ENCODE results near the gene NUP62CL.
"Not testable (repeated sequence)": the region's sequence is repeated elsewhere in the genome, so short reads cannot be mapped to it uniquely, and the experiment has no call there.

Gene NUP62CL

GRCh38 chrX:107155621-107156430 is 50.4 kb downstream of the NUP62CL start:
- not testable (repeated sequence) for H3K79me1 ChIP-seq (ENCODE audit: low read length)

DNA sequence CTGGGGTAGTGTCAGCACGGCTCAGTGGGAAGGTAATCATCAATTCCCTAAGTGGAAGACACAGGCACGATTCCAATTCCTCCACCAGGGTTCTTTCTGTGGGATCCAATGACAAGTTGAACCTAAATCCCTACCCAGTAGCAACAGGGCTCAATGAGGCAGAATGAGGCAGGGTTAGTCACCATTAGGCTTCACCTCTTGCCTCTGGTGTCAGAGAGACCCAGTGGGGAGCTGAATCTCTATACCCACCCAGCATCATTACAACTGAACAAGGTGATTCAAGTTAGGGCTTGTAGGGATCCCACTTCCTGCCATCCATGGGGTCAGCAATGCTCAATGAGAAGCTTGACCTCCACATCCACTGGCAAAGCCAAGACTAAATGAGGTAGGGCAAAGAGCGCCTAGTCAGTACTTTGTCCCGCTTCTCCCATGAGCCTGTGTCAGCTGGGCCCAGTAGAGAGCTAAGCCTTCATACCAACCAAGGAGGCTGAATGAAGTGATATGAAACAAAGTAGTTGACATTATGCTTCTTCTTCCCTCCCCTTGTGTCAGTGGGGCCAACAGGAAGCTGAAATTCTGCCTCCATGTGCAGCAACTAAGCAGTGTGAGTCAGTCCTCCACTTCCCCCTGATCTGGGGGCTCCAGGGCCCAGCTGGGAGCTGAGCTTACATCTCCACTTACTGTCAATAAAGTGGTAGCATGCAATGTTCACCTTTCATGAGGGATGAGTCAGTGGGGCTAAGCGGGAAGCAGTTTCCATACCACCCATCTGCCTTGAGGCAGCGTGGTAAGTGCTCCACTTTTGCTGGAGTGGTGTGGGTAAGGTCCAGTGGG is 51.2 kb downstream of the NUP62CL start:
- no peaks in the 10 kb centered on the region for H3K4me1 ChIP-seq (ENCODE audit: control insufficient read depth, low read depth, low read length)
- no peak overlapping the region for H3K4me2 ChIP-seq (ENCODE audit: low read length)
- no peak overlapping the region for H3K4me3 ChIP-seq (ENCODE audit: low read length)
- H3K27ac ChIP-seq (ENCODE audit: low read depth, low read length) = no peak overlapping the region
- no peaks in the 10 kb centered on the region for H3K79me1 ChIP-seq (ENCODE audit: low read length)
- peak; percentile 6 for DNase-seq
- peak overlapping the region; percentile 25 for H3K56ac ChIP-seq (ENCODE audit: low read length)
- no peak overlapping the region for H3K4ac ChIP-seq (ENCODE audit: low read depth, low read length)
- H2BK15ac ChIP-seq (replicated peaks; ENCODE audit: low read depth) = no peak overlapping the region
- WGBS (ENCODE audit: extremely low coverage, insufficient coverage, low lambda C conversion rate) = no CpG with 5 or more reads among the region's 6 CpGs
- no peak overlapping the region for H2BK120ac ChIP-seq (ENCODE audit: low read depth, low read length)
- H3K9ac ChIP-seq (ENCODE audit: low read length) = no peak overlapping the region
- no peaks in the 10 kb centered on the region for H3K27me3 ChIP-seq (ENCODE audit: insufficient read depth, low read length, poor library complexity)
- H3K23ac ChIP-seq (ENCODE audit: low read length) = no peak overlapping the region
- no peaks in the 10 kb centered on the region for H3K79me2 ChIP-seq (ENCODE audit: control insufficient read depth, insufficient read depth, low read length)
- no peak overlapping the region for H3K18ac ChIP-seq (ENCODE audit: low read length)
- H2AK5ac ChIP-seq (ENCODE audit: low read length) = no peak overlapping the region
- H4K5ac ChIP-seq (ENCODE audit: low read length) = no peak overlapping the region
- H3K36me3 ChIP-seq (ENCODE audit: control insufficient read depth, insufficient read depth, low read length) = no peaks in the 10 kb centered on the region
- H2BK5ac ChIP-seq (ENCODE audit: low read length) = no peak overlapping the region
- no peak overlapping the region for H4K8ac ChIP-seq (ENCODE audit: low read depth, low read length)

More at GRCh38 chrX:107155621-107156430, 50.4 kb downstream of the NUP62CL start:
- H4K5ac ChIP-seq (ENCODE audit: low read length); H3K79me2 ChIP-seq (ENCODE audit: control insufficient read depth, insufficient read depth, low read length); H3K4ac ChIP-seq (ENCODE audit: low read depth, low read length); H3K18ac ChIP-seq (ENCODE audit: low read length); H3K4me2 ChIP-seq (ENCODE audit: low read length); H3K27ac ChIP-seq (ENCODE audit: low read depth, low read length); H3K9ac ChIP-seq (ENCODE audit: low read length); H3K27me3 ChIP-seq (ENCODE audit: insufficient read depth, low read length, poor library complexity); H3K36me3 ChIP-seq (ENCODE audit: control insufficient read depth, insufficient read depth, low read length); DNase-seq; H4K8ac ChIP-seq (ENCODE audit: low read depth, low read length); H3K4me1 ChIP-seq (ENCODE audit: control insufficient read depth, low read depth, low read length); H3K23ac ChIP-seq (ENCODE audit: low read length); H2AK5ac ChIP-seq (ENCODE audit: low read length); H2BK15ac ChIP-seq (replicated peaks; ENCODE audit: low read depth); H2BK5ac ChIP-seq (ENCODE audit: low read length); H3K4me3 ChIP-seq (ENCODE audit: low read length); H2BK120ac ChIP-seq (ENCODE audit: low read depth, low read length): not testable (repeated sequence)
- H3K56ac ChIP-seq (ENCODE audit: low read length) = peak overlapping the region; percentile 25
- WGBS (ENCODE audit: extremely low coverage, insufficient coverage, low lambda C conversion rate) = no CpG with 5 or more reads among the region's 32 CpGs

DNA sequence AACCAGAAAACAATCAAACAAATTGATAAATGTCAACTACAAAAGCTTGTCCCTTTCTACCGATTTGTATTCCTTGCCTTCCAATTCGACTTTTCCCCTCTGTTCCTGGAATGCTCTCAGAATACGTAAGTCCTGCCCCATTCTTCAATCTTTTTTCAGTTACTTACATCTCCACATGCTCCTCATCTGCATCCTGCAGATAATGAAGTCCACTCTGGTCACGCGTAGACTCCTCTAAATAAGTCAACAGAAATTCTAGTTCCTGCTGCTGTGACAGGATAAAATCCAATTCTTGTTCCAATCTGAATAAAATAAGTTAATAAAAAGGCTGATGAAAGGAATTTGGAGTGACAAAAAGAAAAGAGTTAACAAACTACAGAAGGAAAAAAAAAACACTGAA is 53.2 kb downstream of the NUP62CL start:
- no peak overlapping the region for H3K4me3 ChIP-seq (ENCODE audit: low read length)
- H3K18ac ChIP-seq (ENCODE audit: low read length) = no peak overlapping the region
- no peaks in the 10 kb centered on the region for H3K79me2 ChIP-seq (ENCODE audit: control insufficient read depth, insufficient read depth, low read length)
- no peak overlapping the region for H3K4ac ChIP-seq (ENCODE audit: low read depth, low read length)
- no peak overlapping the region for H3K23ac ChIP-seq (ENCODE audit: low read length)
- no peak for DNase-seq
- WGBS (ENCODE audit: extremely low coverage, insufficient coverage, low lambda C conversion rate) = no CpG with 5 or more reads among the region's 5 CpGs
- H3K4me1 ChIP-seq (ENCODE audit: control insufficient read depth, low read depth, low read length) = no peaks in the 10 kb centered on the region
- H2AK5ac ChIP-seq (ENCODE audit: low read length) = no peak overlapping the region
- H3K4me2 ChIP-seq (ENCODE audit: low read length) = no peak overlapping the region
- H3K79me1 ChIP-seq (ENCODE audit: low read length) = no peaks in the 10 kb centered on the region
- no peak overlapping the region for H2BK15ac ChIP-seq (replicated peaks; ENCODE audit: low read depth)
- H3K27me3 ChIP-seq (ENCODE audit: insufficient read depth, low read length, poor library complexity) = no peaks in the 10 kb centered on the region
- H3K56ac ChIP-seq (ENCODE audit: low read length) = no peak overlapping the region
- H2BK120ac ChIP-seq (ENCODE audit: low read depth, low read length) = no peak overlapping the region
- H4K5ac ChIP-seq (ENCODE audit: low read length) = no peak overlapping the region
- no peak overlapping the region for H3K9ac ChIP-seq (ENCODE audit: low read length)
- no peak overlapping the region for H2BK5ac ChIP-seq (ENCODE audit: low read length)
- no peak overlapping the region for H4K8ac ChIP-seq (ENCODE audit: low read depth, low read length)
- no peak overlapping the region for H3K27ac ChIP-seq (ENCODE audit: low read depth, low read length)
- no peaks in the 10 kb centered on the region for H3K36me3 ChIP-seq (ENCODE audit: control insufficient read depth, insufficient read depth, low read length)

- H3K56ac ChIP-seq (ENCODE audit: low read length) = no peak overlapping the region
- H3K4me3 ChIP-seq (ENCODE audit: low read length) = no peak overlapping the region
- H3K18ac ChIP-seq (ENCODE audit: low read length) = no peak overlapping the region
- DNase-seq = no peak
- H4K5ac ChIP-seq (ENCODE audit: low read length) = no peak overlapping the region
- no peak overlapping the region for H3K27ac ChIP-seq (ENCODE audit: low read depth, low read length)
- no peaks in the 10 kb centered on the region for H3K27me3 ChIP-seq (ENCODE audit: insufficient read depth, low read length, poor library complexity)
- no peaks in the 10 kb centered on the region for H3K79me2 ChIP-seq (ENCODE audit: control insufficient read depth, insufficient read depth, low read length)
- H3K4ac ChIP-seq (ENCODE audit: low read depth, low read length) = no peak overlapping the region
- H3K4me1 ChIP-seq (ENCODE audit: control insufficient read depth, low read depth, low read length) = no peaks in the 10 kb centered on the region
- H2BK15ac ChIP-seq (replicated peaks; ENCODE audit: low read depth) = no peak overlapping the region
- no peak overlapping the region for H2BK120ac ChIP-seq (ENCODE audit: low read depth, low read length)
- no peaks in the 10 kb centered on the region for H3K36me3 ChIP-seq (ENCODE audit: control insufficient read depth, insufficient read depth, low read length)
- no peak overlapping the region for H3K9ac ChIP-seq (ENCODE audit: low read length)
- no peak overlapping the region for H2AK5ac ChIP-seq (ENCODE audit: low read length)
- no peak overlapping the region for H3K4me2 ChIP-seq (ENCODE audit: low read length)
- no peak overlapping the region for H3K23ac ChIP-seq (ENCODE audit: low read length)
- H4K8ac ChIP-seq (ENCODE audit: low read depth, low read length) = no peak overlapping the region
- H3K79me1 ChIP-seq (ENCODE audit: low read length) = no peaks in the 10 kb centered on the region
- H2BK5ac ChIP-seq (ENCODE audit: low read length) = no peak overlapping the region
Observed at GRCh38 chrX:107146670-107147069, 59.6 kb downstream of the NUP62CL start.

DNA sequence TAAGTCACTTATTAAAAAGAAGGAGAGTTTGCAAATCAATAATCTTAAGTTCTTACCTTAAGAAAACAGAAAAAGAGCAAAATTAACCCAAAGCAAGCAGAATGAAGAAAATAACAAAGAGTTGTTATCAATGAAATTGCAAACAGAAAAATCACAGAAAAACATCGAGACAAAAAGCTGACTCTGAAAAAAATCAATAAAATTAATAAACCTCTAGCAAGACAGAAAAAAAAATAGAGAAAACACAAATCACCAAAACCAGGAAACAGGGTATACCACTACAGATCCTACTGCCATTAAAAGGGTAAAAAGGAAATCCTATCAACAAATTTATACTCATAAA is 70.3 kb downstream of the NUP62CL start:
- Histone ChIP-seq H3K4me1 (ENCODE audit: control insufficient read depth, low read depth, low read length) (no peaks in the 10 kb centered on the region), H3K27ac (ENCODE audit: low read depth, low read length) (no peak overlapping the region), H2BK15ac (replicated peaks; ENCODE audit: low read depth) (no peak overlapping the region), H2BK5ac (ENCODE audit: low read length) (no peak overlapping the region), H2AK5ac (ENCODE audit: low read length) (no peak overlapping the region), H2BK120ac (ENCODE audit: low read depth, low read length) (no peak overlapping the region), H3K56ac (ENCODE audit: low read length) (no peak overlapping the region), H3K36me3 (ENCODE audit: control insufficient read depth, insufficient read depth, low read length) (no peaks in the 10 kb centered on the region), H4K5ac (ENCODE audit: low read length) (no peak overlapping the region), H3K79me1 (ENCODE audit: low read length) (no peaks in the 10 kb centered on the region), H3K18ac (ENCODE audit: low read length) (no peak overlapping the region), H3K23ac (ENCODE audit: low read length) (no peak overlapping the region), H4K8ac (ENCODE audit: low read depth, low read length) (no peak overlapping the region), H3K9ac (ENCODE audit: low read length) (no peak overlapping the region), H3K79me2 (ENCODE audit: control insufficient read depth, insufficient read depth, low read length) (no peaks in the 10 kb centered on the region), H3K4ac (ENCODE audit: low read depth, low read length) (no peak overlapping the region), H3K4me3 (ENCODE audit: low read length) (no peak overlapping the region), H3K4me2 (ENCODE audit: low read length) (no peak overlapping the region), H3K27me3 (ENCODE audit: insufficient read depth, low read length, poor library complexity) (no peaks in the 10 kb centered on the region)
- no peak for DNase-seq
- WGBS (ENCODE audit: extremely low coverage, insufficient coverage, low lambda C conversion rate) = no CpG with 5 or more reads among the region's 1 CpG

Measured in mesendoderm (in vitro differentiated cells).